GM19025 (cell line): ENCODE results near the gene CHRNB4.

Source experiments
- ATAC-seq: cut with Tn5 transposase; IDR thresholded peaks from one replicate; pipeline ENCODE4 v1.9.1; 2021; ENCODE audit warnings: mild to moderate bottlenecking, low read depth, moderate library complexity; ENCODE audit not compliant: unreplicated experiment

Gene CHRNB4

DNA sequence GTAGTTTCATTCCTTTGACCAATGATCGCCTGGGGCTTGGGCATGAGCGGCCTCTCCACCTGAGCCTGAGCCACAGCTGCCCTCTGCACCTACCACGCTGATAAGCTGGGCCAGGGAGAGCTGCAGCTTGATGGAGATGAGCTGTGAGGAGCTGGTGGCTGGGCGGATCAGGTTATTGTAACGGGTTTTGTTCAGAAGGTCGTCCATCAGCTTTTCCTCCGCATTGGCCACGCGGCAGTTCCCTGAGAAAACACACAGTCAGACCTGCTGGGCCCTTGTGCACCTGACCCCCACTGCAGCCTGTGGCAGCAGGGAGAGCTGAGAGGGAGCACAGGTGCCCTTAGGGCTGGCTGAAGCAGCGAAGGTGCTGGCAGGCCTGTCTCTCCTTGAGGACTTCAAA is 5.7 kb downstream of the CHRNB4 start:
- no peak for ATAC-seq

DNA sequence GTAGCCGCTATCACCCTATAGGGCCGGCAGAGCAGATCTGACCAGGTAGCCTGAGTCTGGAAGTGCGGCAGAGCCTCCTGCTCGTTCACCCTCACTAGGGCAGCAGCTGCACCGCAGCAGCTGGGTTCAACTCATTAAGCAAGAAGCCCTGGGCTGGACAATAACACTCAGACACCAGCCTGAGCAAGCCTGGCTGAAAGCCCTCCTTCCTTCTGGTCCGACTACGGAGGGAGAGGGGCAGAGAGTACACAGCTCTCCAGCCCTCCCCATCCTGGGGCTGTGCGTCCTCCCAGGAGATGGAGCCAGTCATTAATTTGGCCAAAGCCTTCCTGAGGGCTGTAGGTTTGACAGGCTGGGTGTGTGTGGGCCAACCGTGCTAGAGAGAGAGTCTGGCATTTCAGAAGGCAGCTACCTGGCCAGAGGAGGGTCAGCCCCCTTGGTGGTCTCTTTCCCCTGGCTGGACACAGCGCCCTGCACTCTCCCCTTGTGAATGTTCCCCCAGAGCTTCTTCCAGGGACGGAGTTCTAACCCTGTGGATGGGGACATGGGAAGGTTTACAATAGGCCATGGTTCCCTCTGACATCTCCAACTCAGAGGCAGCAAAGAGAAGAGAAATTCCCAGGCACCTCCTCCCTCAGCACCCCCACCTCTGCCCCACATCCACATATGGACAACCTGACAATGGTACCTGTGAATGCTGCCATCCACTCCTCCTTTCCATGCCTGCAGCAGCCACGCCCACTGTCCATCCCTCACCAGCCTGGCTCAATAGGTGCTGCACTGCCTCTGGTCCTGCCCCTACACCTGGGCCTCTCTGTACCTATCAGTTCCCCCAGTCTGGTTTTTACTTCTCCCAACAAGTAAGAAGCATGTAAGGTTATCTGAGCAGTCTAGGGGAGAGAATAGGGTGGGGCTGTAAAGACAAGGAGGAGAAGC is 6.5 kb downstream of the CHRNB4 start:
- no peak for ATAC-seq

DNA sequence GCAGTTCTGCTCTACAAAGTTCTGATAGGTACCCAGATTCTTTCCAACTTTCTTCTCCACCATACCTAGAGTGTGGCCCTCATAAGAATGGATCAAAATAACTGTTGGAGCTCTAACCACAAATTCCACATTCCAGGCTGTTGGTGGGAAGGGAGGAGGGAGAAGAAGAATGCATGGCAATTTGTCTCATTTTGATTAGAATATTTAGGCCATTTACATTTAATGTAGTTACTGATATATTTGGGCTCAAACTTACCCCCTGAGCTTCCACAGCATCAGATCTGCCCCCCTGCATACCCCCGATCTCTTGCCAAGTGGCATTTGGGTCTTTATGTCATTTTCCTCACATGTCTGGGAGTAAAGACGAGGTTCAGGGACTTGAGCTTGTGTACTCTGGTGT is 7.7 kb downstream of the CHRNB4 start:
- no peak for ATAC-seq

DNA sequence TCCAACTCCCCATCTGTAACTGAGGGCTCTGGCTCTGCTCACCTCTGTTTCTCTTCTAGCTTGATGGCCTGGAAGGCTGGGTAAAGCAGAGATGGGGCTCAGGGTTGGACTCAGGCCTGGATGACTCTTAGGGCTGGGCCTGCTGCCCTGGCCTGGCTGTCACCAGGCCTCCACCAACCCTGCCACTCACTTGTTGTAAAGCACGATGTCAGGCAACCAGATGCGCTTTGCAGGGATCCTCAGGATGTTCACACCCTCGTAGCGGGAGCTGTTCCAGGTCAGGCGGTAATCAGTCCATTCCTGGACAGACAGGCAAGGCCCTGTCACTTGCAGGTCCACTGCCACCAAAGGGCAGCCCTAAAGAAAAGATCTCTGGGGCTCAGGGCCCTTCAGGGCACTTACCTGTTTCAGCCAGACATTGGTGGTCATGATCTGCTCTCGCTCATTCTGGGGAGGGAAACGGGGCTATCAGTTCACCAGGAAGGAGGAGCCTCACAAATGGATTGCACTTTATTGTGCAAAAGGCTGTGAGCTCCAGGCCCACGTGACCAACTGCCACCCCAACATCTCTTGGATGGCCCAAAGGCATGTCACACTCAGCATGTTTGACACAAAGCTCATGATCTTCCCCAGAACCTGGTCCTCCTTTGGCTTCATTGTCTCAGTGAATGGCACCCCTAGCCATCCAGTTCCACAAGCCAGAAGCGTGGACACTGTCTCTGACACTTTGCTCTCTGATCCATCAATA is 9.9 kb downstream of the CHRNB4 start:
- ATAC-seq = no peak

DNA sequence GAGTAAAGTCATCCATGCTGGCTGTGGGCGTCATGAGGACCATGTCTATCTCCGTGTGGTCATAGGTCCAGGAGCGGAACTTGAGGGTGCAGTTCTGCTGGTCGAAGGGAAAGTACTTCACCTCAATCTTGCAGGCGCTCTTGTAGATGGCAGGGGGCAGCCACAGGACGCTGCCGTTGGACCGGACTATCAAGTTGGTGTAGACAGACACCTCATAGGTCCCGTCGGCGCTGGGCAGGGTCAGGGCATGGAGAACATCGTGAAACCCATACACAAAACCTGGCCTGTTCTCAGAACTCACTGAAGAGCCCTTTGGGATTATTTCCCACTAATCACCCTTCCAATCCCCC is 11.3 kb downstream of the CHRNB4 start:
- no peak for ATAC-seq

DNA sequence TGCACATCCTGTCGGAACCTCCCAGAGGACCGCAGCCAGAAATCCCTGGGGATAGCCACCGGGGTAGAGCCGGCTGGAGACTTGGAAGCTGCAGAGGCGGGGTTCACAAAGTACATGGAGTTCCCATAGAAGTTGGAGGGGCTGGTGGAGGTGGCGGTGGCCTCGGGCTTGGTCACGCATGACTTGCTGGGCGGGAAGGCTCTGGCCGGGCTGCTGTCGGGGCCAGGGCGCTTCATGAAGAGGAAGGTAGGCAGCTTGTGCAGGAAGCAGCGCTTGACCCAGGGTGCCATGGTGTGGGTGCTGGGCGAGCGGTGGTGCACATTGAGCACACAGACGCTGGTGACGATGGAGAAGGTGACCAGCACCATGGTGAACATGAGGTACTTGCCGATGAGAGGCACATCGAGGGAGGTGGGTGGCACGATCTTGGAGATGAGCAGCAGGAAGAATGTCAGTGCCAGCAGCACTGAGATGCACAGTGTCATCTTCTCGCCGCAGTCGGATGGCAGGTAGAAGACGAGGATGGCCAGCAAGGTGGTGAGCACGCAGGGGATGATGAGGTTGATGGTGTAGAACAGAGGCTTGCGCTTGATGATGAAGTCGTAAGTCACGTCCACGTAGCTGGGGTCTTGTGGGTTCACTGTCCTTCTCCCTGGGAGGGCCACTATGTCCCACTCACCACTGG is 11.8 kb downstream of the CHRNB4 start:
- no peak for ATAC-seq

DNA sequence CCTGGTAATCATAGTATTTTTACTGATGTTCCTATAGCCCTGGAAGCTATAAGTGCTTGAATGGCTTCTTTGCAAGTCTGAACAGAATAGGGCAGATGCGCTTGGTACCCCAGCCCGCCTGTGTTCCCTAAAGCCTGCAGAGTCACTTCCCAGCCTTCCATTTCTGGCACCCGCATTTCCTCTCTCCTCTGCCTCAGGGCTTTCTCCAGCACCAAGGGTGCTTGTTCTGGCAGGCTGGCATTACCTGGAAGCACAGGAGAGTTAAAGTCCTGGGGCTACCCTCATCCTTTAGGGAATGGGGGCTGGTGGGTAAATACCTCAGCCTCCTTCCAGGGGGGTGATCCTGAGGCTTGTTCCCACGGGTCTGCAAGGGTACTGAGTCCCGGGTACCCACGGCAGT is 12.8 kb downstream of the CHRNB4 start:
- no peak for ATAC-seq

DNA sequence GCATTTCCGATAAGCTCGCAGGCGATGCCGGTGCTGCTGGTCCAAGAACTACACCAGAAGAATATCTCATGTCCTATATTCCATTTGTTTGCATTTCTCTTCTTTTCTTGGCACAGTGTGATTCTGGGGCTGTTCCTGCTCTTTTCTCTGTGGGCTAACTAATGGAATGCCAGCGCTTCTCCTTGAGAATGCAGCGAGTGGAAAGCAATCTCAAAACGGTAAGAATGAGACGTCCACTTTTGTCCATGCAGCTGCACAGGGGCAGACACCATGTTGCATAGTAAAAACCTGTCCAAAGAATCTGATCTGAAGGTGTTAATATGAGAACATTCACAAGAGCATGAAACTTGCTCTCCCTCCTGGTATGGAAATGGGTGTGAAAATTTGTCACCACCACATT is 13.7 kb downstream of the CHRNB4 start:
- no peak for ATAC-seq

DNA sequence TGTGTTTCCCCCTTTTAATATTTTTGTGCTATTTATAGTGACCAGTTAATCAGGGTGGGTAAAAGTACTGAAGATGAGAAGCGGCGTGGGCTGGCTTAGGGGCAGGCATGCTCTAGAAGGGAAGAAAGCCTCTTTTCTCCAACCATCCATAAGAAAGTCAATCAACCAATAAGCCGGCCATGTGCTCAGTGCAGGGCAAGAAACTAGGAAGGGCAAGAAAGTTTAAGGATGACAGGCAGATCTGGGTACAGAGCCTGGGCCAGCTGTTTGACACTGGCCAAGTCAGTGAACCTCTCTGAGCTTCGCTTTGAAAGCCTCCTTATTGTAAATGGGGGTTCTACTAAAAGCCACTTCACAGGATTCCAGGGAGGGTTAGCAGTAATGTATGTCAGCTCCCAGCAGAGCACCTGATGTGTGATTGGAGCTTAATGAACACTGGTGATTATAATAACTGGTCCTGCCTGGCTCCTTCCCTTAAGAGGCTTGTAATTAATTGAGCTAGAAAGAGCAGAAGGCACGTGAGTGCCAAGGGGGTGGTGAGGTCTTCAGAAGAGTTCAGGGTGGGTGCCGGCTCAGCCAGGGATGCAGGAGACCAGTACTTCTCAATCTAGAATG is 14.5 kb downstream of the CHRNB4 start:
- no peak for ATAC-seq

DNA sequence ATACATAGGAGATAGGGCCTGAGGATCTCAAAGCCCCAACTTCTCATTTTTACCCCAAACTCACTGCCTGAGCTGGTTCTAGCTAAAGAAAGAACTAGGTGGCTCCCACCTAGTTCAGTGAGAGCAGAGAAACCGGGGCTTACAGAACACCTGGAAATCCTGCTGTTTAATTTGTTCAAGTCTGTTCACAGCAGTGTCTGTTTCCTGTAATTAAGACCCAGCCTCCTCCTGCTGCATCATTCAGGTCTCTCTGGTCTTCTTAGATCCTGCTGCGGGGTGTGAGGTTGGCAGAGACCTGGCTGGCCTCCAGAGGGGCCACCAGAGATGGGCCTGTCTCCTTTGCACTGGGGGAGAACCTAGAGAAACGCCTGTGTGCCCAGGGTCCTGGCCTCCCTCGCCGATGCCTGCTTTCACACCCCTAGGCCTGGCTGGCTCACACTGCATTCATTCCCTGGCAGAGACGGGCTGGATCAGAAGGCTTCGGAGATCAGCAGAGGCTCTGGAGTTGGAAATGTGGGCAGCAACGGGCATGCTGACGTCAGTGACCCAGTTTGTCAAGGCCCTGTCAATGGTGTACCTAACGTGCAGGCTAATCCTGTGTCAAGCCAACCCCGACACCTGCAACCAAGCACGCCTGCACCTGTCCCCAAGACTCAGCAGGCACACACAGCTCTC is 15.3 kb downstream of the CHRNB4 start:
- ATAC-seq = no peak

DNA sequence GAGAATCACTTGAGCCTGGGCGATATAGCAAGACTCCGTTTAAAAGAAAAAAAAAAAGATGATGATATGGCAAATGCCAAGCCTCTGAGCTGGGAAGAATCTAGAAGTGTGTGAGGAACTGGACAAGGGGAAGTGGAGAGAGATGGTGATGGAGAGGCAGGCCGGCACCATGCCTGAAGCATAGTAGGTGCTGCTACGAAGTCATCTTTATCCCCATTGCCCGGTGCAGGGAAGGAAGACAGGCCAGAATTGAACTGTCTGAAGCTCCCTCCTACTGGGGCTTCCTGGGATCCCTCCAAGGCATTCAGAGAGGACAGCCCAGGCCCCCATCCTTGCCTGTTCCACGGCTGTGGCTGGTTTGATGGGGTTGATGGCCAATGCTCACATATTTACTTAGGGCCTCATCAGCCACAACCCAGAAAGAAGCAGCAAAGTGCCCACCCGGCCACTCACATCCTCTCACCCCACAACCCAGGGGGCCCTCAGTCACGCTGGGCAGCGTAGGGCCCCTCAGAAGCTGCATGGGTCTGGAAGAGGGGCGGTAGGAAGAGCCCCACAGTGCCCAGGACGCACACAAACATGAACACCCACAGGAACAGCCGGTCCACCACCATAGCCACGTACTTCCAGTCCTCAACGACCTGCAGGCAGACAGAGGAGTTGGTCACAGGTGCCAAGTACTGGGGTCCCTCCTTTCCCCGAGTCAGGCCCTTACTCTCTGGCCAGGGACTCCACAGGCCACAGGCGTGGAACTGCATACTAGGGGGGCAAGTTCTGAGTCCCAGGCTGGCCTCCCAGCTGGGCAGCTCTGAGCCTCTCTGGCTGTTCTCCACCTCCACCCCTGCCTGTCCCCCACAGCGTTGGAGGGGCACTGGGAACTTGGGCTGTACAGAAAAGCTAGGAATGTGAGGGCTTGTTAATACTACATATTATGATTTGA is 16.1 kb downstream of the CHRNB4 start:
- no peak for ATAC-seq

DNA sequence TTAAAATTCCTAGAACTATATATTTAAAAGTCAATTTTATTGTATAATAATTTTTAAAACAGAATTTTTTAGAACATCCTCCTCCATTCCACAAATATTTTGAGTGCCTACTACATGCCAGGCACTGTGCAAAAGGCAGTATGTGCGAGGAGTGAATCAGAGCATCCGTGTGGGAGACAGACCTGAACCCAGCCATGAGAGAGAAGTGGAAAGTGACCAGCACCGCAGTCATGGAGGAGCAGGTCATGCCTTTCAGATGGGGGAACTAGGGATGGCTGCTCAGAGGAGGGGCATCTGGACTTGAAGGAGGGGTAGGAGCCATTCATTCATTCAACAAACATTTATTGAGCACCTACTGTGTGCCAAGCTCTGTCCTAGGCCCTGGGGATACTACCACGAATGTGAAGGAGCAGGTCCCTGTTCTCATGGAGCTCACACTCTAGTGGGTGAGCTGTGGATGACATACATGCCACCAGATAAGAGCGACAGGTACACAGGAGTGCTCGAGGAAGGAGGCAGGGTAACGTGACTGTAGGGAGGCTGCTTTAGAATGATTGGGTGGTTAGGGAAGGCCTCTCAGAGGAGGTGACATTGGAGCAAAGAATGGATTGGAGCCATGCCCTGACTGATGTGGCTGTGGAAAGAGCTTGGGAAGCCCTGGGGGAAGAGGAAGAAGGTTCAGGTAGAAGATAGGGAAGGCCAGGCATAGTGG is 17.1 kb downstream of the CHRNB4 start:
- ATAC-seq = no peak

DNA sequence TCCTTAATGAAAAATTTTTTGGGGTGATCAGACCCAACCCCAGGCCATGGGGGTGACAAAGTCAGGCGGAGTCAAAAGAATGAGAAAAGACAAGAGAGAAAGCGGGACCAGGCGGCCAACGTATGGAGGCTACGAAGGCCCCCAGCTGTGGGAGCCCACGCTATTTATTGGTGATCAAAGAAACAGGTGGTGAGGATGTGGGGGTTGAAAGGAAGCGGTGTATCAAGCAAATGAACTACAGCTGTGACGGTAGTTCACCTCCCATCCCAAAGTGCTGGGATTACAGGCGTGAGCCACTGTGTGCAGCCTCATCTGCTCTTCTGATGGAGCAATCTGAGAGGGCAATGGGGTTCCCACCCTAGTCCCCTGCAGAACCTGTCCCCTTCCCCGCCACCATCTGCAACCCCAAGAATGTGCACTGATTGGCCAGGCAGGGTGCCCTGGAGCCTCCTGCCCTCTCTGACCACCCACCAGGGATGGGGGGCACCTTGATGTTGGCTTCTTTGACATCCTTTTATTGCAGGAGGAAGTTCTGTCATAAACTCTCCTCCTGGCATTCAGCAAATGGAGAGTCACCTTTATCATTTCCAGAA is 19.1 kb downstream of the CHRNB4 start:
- no peak for ATAC-seq

DNA sequence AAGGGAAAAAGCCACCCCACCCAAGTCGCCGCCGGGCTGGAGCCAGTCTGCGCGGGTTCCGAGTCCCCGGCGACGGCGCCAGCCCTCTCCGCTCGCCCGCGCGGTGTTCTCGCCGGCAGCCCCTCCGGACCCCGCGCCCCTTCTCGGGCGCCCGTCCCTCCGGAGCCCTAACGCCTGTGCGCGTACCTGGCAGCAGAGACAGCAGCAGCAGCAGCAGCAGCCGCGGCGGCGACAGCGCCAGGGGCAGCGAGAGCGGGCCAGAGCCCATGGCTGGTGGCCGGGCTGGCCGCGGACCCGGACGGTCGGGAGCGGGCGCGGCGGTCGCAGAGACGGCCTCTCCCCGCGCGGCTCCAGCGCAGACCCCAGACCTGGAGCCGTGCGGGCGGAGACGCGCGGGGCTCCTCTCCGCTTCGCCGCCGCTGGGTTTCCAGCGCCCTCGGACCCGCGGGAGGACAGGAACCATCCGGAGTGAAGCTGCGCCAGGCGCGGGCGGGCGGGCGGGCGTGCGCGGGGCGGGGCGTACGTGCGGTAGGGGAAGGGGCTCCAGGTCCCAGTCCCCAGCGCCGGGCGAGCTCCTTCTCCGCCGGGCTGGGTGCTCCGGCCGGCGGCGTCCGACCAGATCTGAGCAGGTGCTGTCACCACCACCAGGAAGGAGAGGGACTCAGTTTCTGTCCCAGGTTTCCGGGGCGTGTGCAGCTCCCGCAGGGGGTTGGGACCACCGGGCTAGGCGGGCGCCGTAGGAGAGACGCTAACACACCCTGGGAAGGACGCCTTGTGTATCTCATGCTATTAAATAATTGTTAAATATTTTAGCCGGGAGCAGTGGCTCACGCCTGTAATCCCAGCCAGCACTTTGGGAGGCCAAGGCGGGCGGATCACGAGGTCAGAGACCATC is 20.2 kb downstream of the CHRNB4 start, which contains the start of gene CHRNA3:
TSS of gene CHRNA3 (minus strand) at position 470 of the 895 bp plus-strand sequence. CDS start at position 268, 202 bp downstream.
- ATAC-seq = no peak

DNA sequence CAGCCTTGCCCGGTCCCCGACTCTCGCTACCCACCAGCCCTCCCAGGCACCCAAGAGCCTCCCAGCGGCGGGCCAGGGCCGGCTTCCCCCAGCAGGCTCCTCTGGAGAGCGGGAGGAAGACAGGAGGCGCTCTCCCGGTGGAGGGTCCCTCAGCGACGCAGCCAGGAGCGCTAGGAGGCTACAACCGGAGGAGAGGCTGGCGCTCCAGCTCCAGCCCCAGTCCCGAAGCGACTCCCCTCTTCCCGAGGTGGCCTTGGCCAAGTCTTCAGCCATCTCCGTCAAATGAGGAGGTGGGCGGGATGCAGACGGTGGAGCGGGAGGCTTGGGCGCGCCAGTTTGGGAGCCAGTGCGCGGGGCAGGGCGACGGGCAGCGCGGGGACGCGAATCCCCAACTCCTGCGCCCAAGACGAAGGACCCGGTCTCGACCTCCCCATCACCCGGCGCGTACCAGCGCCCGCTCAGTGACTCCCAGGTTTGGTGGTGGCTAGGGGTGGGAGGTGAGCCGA is 20.9 kb downstream of the CHRNB4 start:
- no peak for ATAC-seq

DNA sequence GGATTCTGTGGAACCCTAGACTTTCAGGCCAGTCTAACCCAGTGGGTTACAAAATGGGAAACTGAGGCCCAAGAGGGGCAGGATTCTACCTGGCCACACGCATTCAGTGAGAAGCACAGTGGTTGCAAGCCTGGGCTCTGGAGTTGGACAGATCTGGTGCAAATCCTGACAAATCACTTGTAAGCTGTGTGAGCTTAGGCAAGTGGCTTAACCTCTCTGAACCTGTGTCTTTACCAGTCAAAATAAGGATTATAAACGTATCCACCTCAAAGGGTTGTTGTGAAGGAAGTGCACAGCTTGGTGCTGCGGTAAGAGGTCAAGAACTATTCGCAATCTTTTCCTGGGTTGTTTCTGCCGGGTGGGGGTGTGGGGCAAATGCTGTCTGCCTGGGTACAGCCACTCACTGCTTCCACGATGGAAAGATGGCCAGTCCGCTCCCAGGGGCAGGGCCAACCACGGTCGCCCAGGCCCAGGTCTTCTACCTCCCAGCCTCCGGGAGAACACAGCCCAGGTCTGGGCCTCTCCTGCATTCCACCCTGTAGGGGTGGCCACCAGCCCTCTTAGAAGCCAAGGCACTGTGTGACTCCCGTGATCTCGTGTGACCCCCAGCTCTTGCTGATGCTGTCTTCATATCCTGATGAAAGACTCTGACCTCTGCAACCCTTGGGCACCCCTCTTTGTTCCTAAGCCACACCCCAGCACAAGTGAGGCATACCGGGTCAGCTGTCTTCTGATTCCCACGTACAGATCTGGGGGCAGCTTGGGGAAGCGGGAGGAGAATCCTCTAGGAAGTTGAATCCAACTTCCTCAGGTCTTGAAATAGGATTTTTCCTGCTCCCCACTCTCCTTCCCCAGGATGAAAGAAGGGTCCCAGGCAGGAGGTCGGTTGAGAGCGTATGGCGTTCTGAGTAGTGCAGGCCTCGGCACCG is 21.7 kb downstream of the CHRNB4 start:
- no peak for ATAC-seq
